ENCODE measurements around the gene NET1.

NET1 gene

DNA sequence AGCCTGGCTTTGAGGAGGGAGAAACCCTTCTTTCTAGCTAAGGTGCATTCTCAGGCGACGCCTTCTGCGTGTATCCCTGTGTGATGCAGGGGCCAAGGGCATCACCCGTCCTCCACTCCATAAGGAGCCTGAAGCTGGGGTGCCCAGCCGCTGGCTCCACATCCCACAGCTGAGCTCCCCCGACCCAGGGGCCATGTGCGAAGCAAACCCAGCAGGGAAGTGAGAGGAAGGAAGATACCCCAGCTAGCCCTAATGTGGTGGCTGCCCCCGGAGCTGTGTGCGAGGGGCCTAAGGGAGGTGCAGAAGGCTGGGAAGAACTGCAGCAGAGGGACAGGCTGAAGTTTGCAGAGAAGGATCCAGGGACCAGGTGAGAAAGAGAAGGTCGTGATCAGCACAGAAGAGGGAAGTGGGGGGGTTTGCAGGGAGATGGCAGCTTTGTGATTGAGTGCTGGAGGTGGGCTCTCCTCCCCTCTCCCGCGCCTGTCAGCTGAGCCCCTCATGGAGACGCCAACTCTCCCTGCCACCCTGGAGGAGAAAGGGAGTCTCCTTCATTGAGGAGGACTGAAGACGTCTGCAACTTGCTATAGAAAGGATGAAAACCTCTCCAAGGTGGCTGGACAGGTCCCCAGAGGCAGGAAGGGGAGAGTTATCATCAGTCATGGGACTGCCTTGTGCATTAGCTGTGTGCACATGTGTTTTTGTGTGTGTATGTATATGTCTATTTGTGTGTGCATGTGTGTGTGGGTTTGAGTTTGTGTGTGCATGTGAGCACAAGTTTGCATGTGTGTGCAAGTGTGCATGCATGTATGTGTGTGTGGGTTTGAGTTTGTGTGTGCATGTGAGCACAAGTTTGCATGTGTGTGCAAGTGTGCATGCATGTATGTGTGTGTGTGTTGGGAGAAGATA lies 90.5 kb downstream of the NET1 start:
- no peak for DNase-seq (ENCODE audit: low spot score)

- no peak for DNase-seq (ENCODE audit: low spot score)
Observed at GRCh38 chr10:5503477-5503835, 91.1 kb downstream of the NET1 start.

GRCh38 chr10:5504146-5505072 lies 92.1 kb downstream of the NET1 start:
- DNase-seq (ENCODE audit: low spot score), result no peak

- DNase-seq (ENCODE audit: low spot score), result no peak
Observed at GRCh38 chr10:5506246-5506645, 93.9 kb downstream of the NET1 start.

- DNase-seq (ENCODE audit: low spot score), result no peak
Observed at GRCh38 chr10:5506751-5507648, 94.6 kb downstream of the NET1 start.

DNA sequence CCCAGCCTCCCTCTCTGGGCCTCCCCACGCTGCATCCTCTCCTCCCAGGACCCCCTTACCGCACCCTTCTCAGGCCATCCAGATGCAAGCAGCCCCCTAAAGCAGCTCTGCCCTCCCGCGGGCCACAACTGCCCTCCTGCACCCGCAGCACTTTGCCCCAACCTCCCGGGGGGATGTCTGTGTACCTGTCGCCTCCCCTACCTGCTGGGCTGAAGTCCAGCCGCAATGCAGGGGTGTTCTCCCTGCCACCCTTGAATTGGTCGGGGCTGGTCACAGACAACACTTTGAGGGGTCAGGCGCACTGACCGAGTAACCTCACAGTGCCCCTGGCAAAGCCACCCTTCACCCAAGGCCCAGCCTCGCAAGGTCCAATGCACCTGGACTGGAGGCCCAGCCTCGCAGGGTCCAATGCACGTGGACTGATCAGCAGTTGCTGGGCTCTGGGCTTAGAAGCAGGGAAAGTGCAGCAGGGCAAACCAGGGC lies 95.3 kb downstream of the NET1 start:
- no peak for DNase-seq (ENCODE audit: low spot score)

DNA sequence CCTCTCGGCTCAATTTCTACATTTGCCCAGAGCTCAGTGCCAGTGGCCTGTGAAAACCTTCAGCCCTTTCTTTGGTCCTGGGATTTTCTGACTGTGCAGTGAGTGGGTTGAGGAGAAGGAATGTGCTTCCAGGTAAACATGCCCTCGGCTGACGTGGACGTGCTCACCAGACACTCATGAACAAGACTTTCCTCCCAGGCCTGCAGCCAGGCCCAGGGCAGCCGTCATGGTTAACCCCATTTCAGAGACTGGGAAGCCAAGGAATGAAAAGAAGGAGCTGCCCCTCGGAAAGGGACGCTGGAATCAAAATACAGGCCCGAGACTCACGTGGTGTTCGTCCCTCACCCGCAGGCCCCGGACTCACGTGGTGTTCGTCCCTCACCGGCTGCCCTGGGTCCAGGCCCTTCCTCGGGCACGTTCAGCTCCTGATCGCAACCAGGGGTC lies 95.8 kb downstream of the NET1 start:
- DNase-seq (ENCODE audit: low spot score), result no peak
